Psoas muscle (tissue), 8 donors: ENCODE data around the gene CTNS. TPM values are rescaled to one million over a fixed set of nuclear protein-coding genes. Genes with fewer than 3 reads are reported as not detected.

Source experiments
- ATAC-seq, 4 donors: fragments of 200-7000 bp; cut with Tn5 transposase; one replicate each; pipeline ENCODE4 v1.9.1; 2020; ENCODE audit warnings: moderate library complexity in 3 of 4, mild to moderate bottlenecking in 2 of 4
- DNase-seq, 2 donors: peaks; one replicate each; pipeline ENCODE4 v3.0.0-alpha.2; 2020
- H3K27ac ChIP-seq: fragments of 200-600 bp; one replicate; pipeline ENCODE4 v1.8.0; 2022
- H3K27me3 ChIP-seq, 3 donors: fragments of 200-600 bp in 1 of 3; one replicate each; pipeline versions ENCODE4 v1.6.1 to v1.8.0; 2013 to 2022; ENCODE audit warnings: low read length in 2 of 3, mild to moderate bottlenecking in 2 of 3, moderate library complexity in 1 of 3; ENCODE audit not compliant: insufficient read depth in 3 of 3
- H3K36me3 ChIP-seq, 2 donors: fragments of 200-600 bp in 1 of 2; one replicate each; pipeline versions ENCODE4 v1.6.1 to v1.8.0; 2013 to 2022; ENCODE audit warnings: low read depth in 1 of 2, mild to moderate bottlenecking in 1 of 2, moderate library complexity in 1 of 2; ENCODE audit not compliant: insufficient read depth in 1 of 2
- H3K4me1 ChIP-seq: fragments of 200-600 bp; one replicate; pipeline ENCODE4 v1.8.0; 2022
- H3K4me3 ChIP-seq: fragments of 200-600 bp; one replicate; pipeline ENCODE4 v1.8.0; 2022; ENCODE audit warnings: mild to moderate bottlenecking
- H3K9me3 ChIP-seq: fragments of 200-600 bp; one replicate; pipeline ENCODE4 v1.8.0; 2022
- CTCF ChIP-seq: fragments of 200-600 bp; IDR thresholded peaks from one replicate; pipeline ENCODE4 v1.8.0; 2022; ENCODE audit warnings: antibody characterized with exemption
- WGBS, 3 donors: extraction: QIAGEN DNeasy Blood & Tissue Kit; methylation state at CpG; one replicate each; pipeline versions ENCODE4 v1.1.6 to v1.1.7; 2013; 5-methylcytosine and 5-hydroxymethylcytosine counted together
- intact Hi-C, 2 donors: fragments of 100-400 bp; cut with DNase I; formaldehyde crosslinking; loops; one replicate each; pipeline versions ENCODE4 v1.11.0 to v1.14.2; 2022
- polyA plus RNA-seq, 3 donors: library from polyadenylated mRNA; stranded (reverse); fragments of 200-250 nt; gene quantifications; one replicate each; pipeline ENCODE4 v1.2.3, GENCODE V29; 2013
- total RNA-seq, 4 donors: library from RNA; stranded (reverse); fragmentation: NEBNext Ultra II Directional in 2 of 4; extraction: Animal tissue kit (Norgen Biotek cat#: 25700) in 2 of 4; gene quantifications; one replicate each; pipeline versions ENCODE4 v1.2.1 to v1.2.4, GENCODE V29; 2021 to 2023
- donor health status: healthy with polysubstance abuse.
- donor health status: DM: no; HTN: no; CAD: no; lungs with moderate emphysema.
- donor health status: Bipolar disorder and iron deficiency.
- donor health status: healthy.
- donor health status: DM: yes; HTN: yes; CAD: no.
- donor health status: DM: no; HTN: no; CAD: no.
- donor health status: DM: no; HTN: no; CAD: no.
- donor health status: DM: yes; HTN: yes; CAD: no.

Gene CTNS
- total and polyA plus RNA-seq, 7 donors, result 7.3 to 32.7 (median 10.1) TPM

DNA sequence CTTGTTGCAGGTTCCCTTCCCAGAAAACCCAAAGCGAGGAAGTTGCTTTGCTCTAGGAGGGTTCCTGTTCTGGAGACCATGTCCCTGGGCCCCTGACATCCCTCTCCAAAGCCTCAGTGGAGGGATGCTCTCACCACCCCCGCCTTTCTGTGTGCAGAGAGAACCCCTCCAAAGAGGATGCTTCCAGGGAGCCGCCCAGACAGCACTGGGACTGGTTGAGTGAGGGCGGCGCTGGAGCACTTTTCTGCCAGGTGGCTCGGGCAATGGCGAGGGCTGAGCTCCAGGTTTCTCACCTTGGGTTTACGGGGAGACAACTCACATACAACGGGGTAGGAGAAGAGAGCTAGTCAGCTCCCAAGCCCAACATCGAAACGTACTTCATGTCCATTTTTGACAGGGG, 39.3 kb downstream of the CTNS start:
- Histone ChIP-seq H3K36me3 (peaks cover 0 to 28% of the 10 kb centered on the region in 2 donors), H3K4me1 (no peaks in the 10 kb centered on the region), H3K9me3 (no peaks in the 10 kb centered on the region), H3K27me3 (no peaks in the 10 kb centered on the region), H3K4me3 (no peak overlapping the region), H3K27ac (no peak overlapping the region)
- no peak for ATAC-seq
- intact Hi-C loops, result no loop called here
- no peak for TF ChIP-seq CTCF
- 85 to 89% (median 87%) methylated on average over 11 of the region's 11 CpGs for WGBS, 3 donors
- DNase-seq, result no peak

DNA sequence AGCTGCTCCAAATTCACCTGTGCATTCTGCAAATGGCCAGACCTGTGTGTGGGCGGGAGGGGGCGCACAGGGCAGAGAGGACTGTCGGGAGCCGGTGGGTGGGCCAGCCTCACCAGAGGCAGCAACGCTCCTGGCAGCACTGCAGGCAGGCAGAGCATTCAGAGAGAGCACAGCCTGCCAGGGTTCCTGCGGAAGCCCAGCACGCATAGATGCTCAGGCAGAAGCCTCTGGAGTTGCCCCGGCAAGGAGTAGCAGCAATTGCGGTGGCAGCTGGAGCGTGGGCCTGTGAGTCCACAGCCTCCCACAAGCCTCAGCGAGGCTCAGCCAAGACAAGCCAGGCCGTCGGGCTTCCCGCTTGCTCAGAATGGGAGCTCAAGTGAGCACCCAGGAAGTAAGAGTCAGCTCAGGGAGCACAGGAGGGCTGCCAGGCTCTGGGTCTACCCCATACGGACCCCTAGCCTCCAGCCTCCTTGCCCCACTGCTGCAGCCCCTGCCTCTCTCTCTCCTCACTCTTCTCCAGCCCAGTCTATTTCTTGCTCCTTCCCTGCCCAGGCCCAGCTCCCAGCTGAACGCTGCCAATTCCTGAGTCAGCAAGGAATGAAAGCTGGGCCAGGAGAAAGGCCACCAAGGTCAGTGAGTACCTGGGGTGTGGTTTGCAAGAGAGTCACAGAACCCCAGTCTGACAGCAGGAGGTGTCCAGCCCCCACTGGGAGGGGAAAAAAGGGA, 41.7 kb downstream of the CTNS start:
- H3K4me3 ChIP-seq, result no peak overlapping the region
- H3K27me3 ChIP-seq, result no peaks in the 10 kb centered on the region
- H3K4me1 ChIP-seq, result no peaks in the 10 kb centered on the region
- DNase-seq (peak in 1 of 2 donors; percentile 28), ATAC-seq (peak; percentile 10 to 31 (median 20))
- no peak overlapping the region for H3K27ac ChIP-seq
- intact Hi-C loops, result no loop called here
- 54 to 63% (median 59%) methylated on average over 16 of the region's 16 CpGs for WGBS, 3 donors
- peaks cover 0 to 18% of the 10 kb centered on the region in 2 donors for H3K36me3 ChIP-seq
- TF ChIP-seq CTCF, result no peak
- no peaks in the 10 kb centered on the region for H3K9me3 ChIP-seq

- ATAC-seq, result no peak
Measured at GRCh38 chr17:3678821-3679530, 42.4 kb downstream of the CTNS start.

GRCh38 chr17:3679531-3680126, 43.1 kb downstream of the CTNS start:
- Histone ChIP-seq H3K4me3 (no peak overlapping the region), H3K36me3 (peaks cover 0 to 21% of the 10 kb centered on the region in 2 donors), H3K27me3 (no peaks in the 10 kb centered on the region), H3K27ac (no peak overlapping the region), H3K4me1 (no peaks in the 10 kb centered on the region), H3K9me3 (no peaks in the 10 kb centered on the region)
- 65 to 71% (median 71%) methylated on average over 19 to 20 of the region's 20 CpGs for WGBS, 3 donors
- DNase-seq (no peak), ATAC-seq (no peak)
- intact Hi-C loops, result loop anchor here (5.0 kb wide), 3 partner anchors 43 to 138 kb away; partner anchors contain the start of gene HASPIN (in 1 of the 2)
- TF ChIP-seq CTCF, result no peak

More at GRCh38 chr17:3678821-3679530, 42.4 kb downstream of the CTNS start:
- H3K4me1 ChIP-seq, result no peaks in the 10 kb centered on the region
- no peak for TF ChIP-seq CTCF
- H3K27ac ChIP-seq, result no peak overlapping the region
- intact Hi-C loops, result no loop called here
- H3K4me3 ChIP-seq, result no peak overlapping the region
- H3K27me3 ChIP-seq, result no peaks in the 10 kb centered on the region
- DNase-seq, result peak in 1 of 2 donors; percentile 45
- WGBS, 3 donors, result 85 to 88% (median 88%) methylated on average over 27 of the region's 27 CpGs
- H3K9me3 ChIP-seq, result no peaks in the 10 kb centered on the region
- peaks cover 0 to 18% of the 10 kb centered on the region in 2 donors for H3K36me3 ChIP-seq
